Mucosa of descending colon (tissue), 3 donors: Measurements from ENCODE around the gene SYT17. TPM values are rescaled to one million over a fixed set of nuclear protein-coding genes. Genes with fewer than 3 reads are reported as not detected.
A peak's percentile ranks its signal among the peaks of the same experiment; 100 is the strongest.

ENCODE experiments used
- ATAC-seq: fragments of 200-7000 bp; cut with Tn5 transposase; one replicate; pipeline ENCODE4 v1.9.1; 2020; ENCODE audit warnings: mild to moderate bottlenecking, moderate library complexity
- DNase-seq, 3 donors: peaks; one replicate each; pipeline ENCODE4 v3.0.0-alpha.2; 2020
- H3K36me3 ChIP-seq: fragments of 200-600 bp; one replicate; pipeline ENCODE4 v1.8.0; 2021; ENCODE audit warnings: low read depth, mild to moderate bottlenecking
- H3K4me1 ChIP-seq: fragments of 200-600 bp; one replicate; pipeline ENCODE4 v1.8.0; 2021; ENCODE audit warnings: low read depth, mild to moderate bottlenecking
- H3K4me3 ChIP-seq: fragments of 200-600 bp; one replicate; pipeline ENCODE4 v1.8.0; 2021; ENCODE audit warnings: mild to moderate bottlenecking
- H3K9me3 ChIP-seq: fragments of 200-600 bp; one replicate; pipeline ENCODE4 v1.8.0; 2021; ENCODE audit warnings: mild to moderate bottlenecking
- intact Hi-C, 2 donors: fragments of 100-400 bp; cut with DNase I in 1 of 2; cut with micrococcal nuclease in 1 of 2; formaldehyde crosslinking; loops; one replicate each; pipeline versions ENCODE4 v1.11.0 to v1.11.1; 2022; cut with DNase I, micrococcal nuclease
- total RNA-seq, 3 donors: library from RNA; stranded (reverse); fragmentation: NEBNext Ultra II Directional in 2 of 3; extraction: Animal tissue kit (Norgen Biotek cat#: 25700) in 2 of 3; gene quantifications; one replicate each; pipeline versions ENCODE4 v1.2.1 to v1.2.4, GENCODE V29; 2021 to 2023
- TF ChIP-seq, protein P1 (sequence below): fragments of 200-600 bp; IDR thresholded peaks from one replicate; pipeline ENCODE4 v1.8.0; 2022; ENCODE audit warnings: antibody characterized with exemption, mild to moderate bottlenecking
- donor health status: DM: no; HTN: no; CAD: no; lungs with moderate emphysema.
- donor health status: DM: no; HTN: no; CAD: no.
- donor health status: DM: no; HTN: yes; CAD: no.

SYT17 gene
- total RNA-seq, 3 donors from 2014 or later, result 4.9 to 13.3 (median 5.9) TPM

GRCh38 chr16:19301931-19302330, 133.9 kb downstream of the SYT17 start:
- no peaks in the 10 kb centered on the region for H3K9me3 ChIP-seq
- H3K4me1 ChIP-seq, result no peaks in the 10 kb centered on the region
- H3K36me3 ChIP-seq, result no peaks in the 10 kb centered on the region
- ATAC-seq (no peak), DNase-seq (no peak)
- TF ChIP-seq, protein P1, sequence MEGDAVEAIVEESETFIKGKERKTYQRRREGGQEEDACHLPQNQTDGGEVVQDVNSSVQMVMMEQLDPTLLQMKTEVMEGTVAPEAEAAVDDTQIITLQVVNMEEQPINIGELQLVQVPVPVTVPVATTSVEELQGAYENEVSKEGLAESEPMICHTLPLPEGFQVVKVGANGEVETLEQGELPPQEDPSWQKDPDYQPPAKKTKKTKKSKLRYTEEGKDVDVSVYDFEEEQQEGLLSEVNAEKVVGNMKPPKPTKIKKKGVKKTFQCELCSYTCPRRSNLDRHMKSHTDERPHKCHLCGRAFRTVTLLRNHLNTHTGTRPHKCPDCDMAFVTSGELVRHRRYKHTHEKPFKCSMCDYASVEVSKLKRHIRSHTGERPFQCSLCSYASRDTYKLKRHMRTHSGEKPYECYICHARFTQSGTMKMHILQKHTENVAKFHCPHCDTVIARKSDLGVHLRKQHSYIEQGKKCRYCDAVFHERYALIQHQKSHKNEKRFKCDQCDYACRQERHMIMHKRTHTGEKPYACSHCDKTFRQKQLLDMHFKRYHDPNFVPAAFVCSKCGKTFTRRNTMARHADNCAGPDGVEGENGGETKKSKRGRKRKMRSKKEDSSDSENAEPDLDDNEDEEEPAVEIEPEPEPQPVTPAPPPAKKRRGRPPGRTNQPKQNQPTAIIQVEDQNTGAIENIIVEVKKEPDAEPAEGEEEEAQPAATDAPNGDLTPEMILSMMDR, result no peak
- H3K4me3 ChIP-seq, result no peak overlapping the region
- intact Hi-C loops, result no loop called here

GRCh38 chr16:19304750-19305149, 136.7 kb downstream of the SYT17 start:
- intact Hi-C loops, result no loop called here
- no peak for ATAC-seq
- no peaks in the 10 kb centered on the region for H3K36me3 ChIP-seq

DNA sequence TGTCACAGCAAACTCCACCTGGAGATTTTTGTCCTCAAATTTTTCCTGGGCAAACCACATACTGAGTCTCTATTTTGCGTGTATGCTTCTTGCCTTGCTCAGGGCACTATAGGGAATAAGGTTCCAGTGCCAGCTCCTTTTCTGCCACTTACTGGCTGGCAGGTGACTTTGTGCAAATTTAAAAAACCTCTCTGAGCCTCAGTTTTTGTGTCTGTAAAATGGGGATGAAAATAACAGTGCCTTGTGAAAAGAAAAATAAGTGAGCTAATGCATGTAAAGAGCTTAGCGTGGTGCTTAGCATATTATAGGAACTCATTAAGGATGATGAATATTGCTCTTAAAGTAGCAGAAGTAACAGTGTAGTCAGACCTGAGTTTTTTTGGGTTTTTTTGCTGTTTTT, 137.4 kb downstream of the SYT17 start:
- ATAC-seq, result no peak
- Histone ChIP-seq H3K4me1 (no peaks in the 10 kb centered on the region), H3K36me3 (no peaks in the 10 kb centered on the region), H3K9me3 (no peaks in the 10 kb centered on the region), H3K4me3 (no peak overlapping the region)
- DNase-seq, result no peak
- intact Hi-C loops, result no loop called here
- TF ChIP-seq, protein P1, result no peak

More at GRCh38 chr16:19304750-19305149, 136.7 kb downstream of the SYT17 start:
- no peak overlapping the region for H3K4me3 ChIP-seq
- TF ChIP-seq, protein P1, result no peak
- no peak for DNase-seq
- H3K4me1 ChIP-seq, result no peaks in the 10 kb centered on the region
- H3K9me3 ChIP-seq, result no peaks in the 10 kb centered on the region

DNA sequence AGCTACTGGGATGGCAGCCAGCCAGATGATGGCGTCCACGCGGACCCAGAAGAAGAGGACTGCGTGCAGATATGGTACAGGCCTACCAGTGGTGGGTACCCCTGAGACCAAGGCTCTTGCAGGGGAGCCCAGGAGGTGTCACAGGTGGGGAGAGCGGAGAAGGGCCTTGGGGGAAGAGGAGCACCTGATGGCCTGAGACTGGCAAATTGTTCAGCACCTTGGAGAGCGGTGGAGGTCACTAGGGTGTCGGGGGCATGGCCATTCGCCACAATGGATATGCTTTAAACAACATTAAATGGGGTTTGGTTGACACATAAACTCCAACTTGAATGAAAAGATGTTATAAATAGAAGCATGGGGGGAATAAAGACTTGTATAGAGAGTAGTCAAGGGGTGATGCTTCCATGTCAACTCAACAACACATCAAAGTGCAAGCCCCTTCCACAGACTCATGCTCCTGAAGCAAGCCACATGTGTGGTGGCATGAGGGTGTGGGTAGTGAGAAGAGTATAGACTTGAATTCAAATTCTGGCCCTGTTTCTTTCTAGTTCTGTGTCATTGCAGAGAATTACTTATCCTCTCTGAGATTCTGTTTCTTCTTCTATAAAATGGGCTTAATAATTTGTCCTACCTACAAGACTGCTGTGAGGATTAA, 139.7 kb downstream of the SYT17 start:
- no peak for ATAC-seq
- DNase-seq, result peak in 1 of 3 donors; percentile 9
- TF ChIP-seq, protein P1, result no peak
- no peak overlapping the region for H3K4me3 ChIP-seq
- intact Hi-C loops, result no loop called here
- no peaks in the 10 kb centered on the region for H3K4me1 ChIP-seq
- no peaks in the 10 kb centered on the region for H3K36me3 ChIP-seq
- no peaks in the 10 kb centered on the region for H3K9me3 ChIP-seq

- no peaks in the 10 kb centered on the region for H3K4me1 ChIP-seq
- DNase-seq (no peak), ATAC-seq (no peak)
- intact Hi-C loops, result no loop called here
- no peak overlapping the region for H3K4me3 ChIP-seq
- TF ChIP-seq, protein P1, result no peak
- no peaks in the 10 kb centered on the region for H3K9me3 ChIP-seq
- no peaks in the 10 kb centered on the region for H3K36me3 ChIP-seq
Observed at GRCh38 chr16:19308392-19308791, 140.4 kb downstream of the SYT17 start.
